ENCODE data around the gene PPIC. TPM values are rescaled to one million over a fixed set of nuclear protein-coding genes. Genes with fewer than 3 reads are reported as not detected.

Gene PPIC
- total RNA-seq, 4 donors from 2014 or later, result 14.1 to 36.7 (median 24.3) TPM

GRCh38 chr5:123080215-123080614, 43.7 kb upstream of the PPIC start:
- H3K4me1 ChIP-seq, result no peaks in the 10 kb centered on the region
- H3K27ac ChIP-seq, result no peak overlapping the region
- H3K9me3 ChIP-seq, result no peaks in the 10 kb centered on the region
- H3K4me3 ChIP-seq, result no peak overlapping the region
- WGBS, 2 donors, result 82 to 89% methylated on average over 1 of the region's 1 CpG
- no peak for DNase-seq (ENCODE audit: low spot score in 2 of 2)
- TF ChIP-seq, protein P1, sequence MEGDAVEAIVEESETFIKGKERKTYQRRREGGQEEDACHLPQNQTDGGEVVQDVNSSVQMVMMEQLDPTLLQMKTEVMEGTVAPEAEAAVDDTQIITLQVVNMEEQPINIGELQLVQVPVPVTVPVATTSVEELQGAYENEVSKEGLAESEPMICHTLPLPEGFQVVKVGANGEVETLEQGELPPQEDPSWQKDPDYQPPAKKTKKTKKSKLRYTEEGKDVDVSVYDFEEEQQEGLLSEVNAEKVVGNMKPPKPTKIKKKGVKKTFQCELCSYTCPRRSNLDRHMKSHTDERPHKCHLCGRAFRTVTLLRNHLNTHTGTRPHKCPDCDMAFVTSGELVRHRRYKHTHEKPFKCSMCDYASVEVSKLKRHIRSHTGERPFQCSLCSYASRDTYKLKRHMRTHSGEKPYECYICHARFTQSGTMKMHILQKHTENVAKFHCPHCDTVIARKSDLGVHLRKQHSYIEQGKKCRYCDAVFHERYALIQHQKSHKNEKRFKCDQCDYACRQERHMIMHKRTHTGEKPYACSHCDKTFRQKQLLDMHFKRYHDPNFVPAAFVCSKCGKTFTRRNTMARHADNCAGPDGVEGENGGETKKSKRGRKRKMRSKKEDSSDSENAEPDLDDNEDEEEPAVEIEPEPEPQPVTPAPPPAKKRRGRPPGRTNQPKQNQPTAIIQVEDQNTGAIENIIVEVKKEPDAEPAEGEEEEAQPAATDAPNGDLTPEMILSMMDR (IDR thresholded peaks at IDR 0.05), result no peak
- TF ChIP-seq POLR2A (IDR thresholded peaks at IDR 0.05), result no peak
- TF ChIP-seq EP300 (IDR thresholded peaks at IDR 0.05), result no peak
- no peaks in the 10 kb centered on the region for H3K36me3 ChIP-seq
- peaks cover 0 to 18% of the 10 kb centered on the region in 2 donors for H3K27me3 ChIP-seq

DNA sequence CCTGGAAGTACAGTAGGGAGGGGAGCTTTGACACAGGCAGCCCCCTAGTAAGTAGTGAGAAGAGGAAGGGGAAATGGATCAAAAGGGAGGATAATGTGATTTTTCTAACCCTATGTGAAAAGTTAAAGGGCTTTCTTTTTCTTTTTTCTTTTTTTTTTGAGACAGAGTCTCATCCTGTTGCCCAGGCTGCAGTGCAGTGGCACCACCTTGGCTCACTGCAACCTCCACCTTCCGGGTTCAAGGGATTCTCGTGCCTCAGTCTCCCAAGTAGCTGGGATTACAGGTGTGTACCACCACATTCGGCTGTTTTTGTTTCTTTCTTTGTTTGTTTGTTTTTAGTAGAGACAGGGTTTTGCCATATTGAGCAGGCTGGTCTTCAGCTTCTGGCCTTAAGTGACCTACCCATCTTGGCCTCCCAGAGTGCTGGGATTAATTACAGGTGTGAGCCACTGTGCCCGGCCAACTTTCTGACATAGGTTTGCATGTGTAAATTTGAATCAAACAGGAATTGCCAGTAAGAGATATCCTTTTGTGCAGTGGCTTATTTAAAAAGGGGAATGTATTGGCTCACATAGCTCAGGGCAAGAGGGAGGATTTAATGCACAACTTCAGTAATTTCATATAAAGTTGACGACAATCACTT, 39.1 kb upstream of the PPIC start:
- no peaks in the 10 kb centered on the region for H3K9me3 ChIP-seq
- no peaks in the 10 kb centered on the region for H3K4me1 ChIP-seq
- no peaks in the 10 kb centered on the region for H3K36me3 ChIP-seq
- no peak overlapping the region for H3K27ac ChIP-seq
- no peak for DNase-seq (ENCODE audit: low spot score in 2 of 2)
- 93 to 94% methylated on average over 5 of the region's 5 CpGs for WGBS, 2 donors
- no peak overlapping the region for H3K4me3 ChIP-seq
- H3K27me3 ChIP-seq, result peaks cover 0 to 11% of the 10 kb centered on the region in 2 donors
- TF ChIP-seq, protein P1 (IDR thresholded peaks at IDR 0.05), result no peak

- TF ChIP-seq EP300 (IDR thresholded peaks at IDR 0.05) (no peak), POLR2A (IDR thresholded peaks at IDR 0.05) (no peak)
- TF ChIP-seq, protein P1 (IDR thresholded peaks at IDR 0.05), result no peak
- Histone ChIP-seq H3K4me3 (no peak overlapping the region), H3K4me1 (no peaks in the 10 kb centered on the region), H3K9me3 (no peaks in the 10 kb centered on the region), H3K27ac (no peak overlapping the region), H3K36me3 (no peaks in the 10 kb centered on the region), H3K27me3 (no peaks in the 10 kb centered on the region)
- 46 to 67% methylated on average over 1 of the region's 1 CpG for WGBS, 2 donors
- DNase-seq (ENCODE audit: low spot score in 2 of 2), result no peak
Observed at GRCh38 chr5:123068368-123068938, 31.9 kb upstream of the PPIC start.

- TF ChIP-seq, protein P1 (IDR thresholded peaks at IDR 0.05), result no peak
- no peak for TF ChIP-seq EP300 (IDR thresholded peaks at IDR 0.05)
- no peak for TF ChIP-seq POLR2A (IDR thresholded peaks at IDR 0.05)
- Histone ChIP-seq H3K36me3 (no peaks in the 10 kb centered on the region), H3K9me3 (peaks cover 0 to 13% (median 0%) of the 10 kb centered on the region in 4 donors), H3K27ac (no peak overlapping the region), H3K4me1 (no peaks in the 10 kb centered on the region), H3K27me3 (no peaks in the 10 kb centered on the region), H3K4me3 (no peak overlapping the region)
- DNase-seq (ENCODE audit: low spot score in 2 of 2), result no peak
Observed at GRCh38 chr5:123066016-123066415, 29.5 kb upstream of the PPIC start.

DNA sequence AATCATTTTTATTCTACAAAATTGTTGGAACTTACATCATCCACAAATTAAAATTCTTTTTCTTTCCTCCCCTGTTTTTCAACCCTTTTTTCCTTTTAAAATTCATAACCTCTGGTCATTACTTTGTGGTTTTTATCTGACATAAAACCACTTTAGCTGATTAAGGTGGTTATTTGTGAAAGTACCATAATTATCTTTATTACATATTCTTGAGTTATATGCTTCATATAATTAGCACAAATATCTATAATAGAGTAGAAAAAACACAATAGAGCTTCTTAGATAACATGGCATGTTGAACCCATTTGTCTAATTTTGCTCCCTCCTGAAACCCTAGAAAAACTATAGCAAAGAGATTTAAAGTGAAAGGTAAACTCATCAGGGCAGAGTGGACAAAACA, 22.9 kb upstream of the PPIC start:
- Histone ChIP-seq H3K4me1 (no peaks in the 10 kb centered on the region), H3K4me3 (no peak overlapping the region), H3K9me3 (peaks cover 0 to 40% (median 1%) of the 10 kb centered on the region in 4 donors), H3K36me3 (peaks cover 0 to 8% (median 0%) of the 10 kb centered on the region in 3 donors), H3K27ac (no peak overlapping the region), H3K27me3 (no peaks in the 10 kb centered on the region)
- no peak for TF ChIP-seq POLR2A (IDR thresholded peaks at IDR 0.05)
- TF ChIP-seq EP300 (IDR thresholded peaks at IDR 0.05), result no peak
- TF ChIP-seq, protein P1 (IDR thresholded peaks at IDR 0.05), result no peak
- no peak for DNase-seq (ENCODE audit: low spot score in 2 of 2)
